HG03432 (cell line): Measurements from ENCODE around the gene MAP2.

ENCODE experiments used
- ATAC-seq: cut with Tn5 transposase; IDR thresholded peaks from one replicate; pipeline ENCODE4 v1.9.1; 2021; ENCODE audit warnings: mild to moderate bottlenecking, moderate library complexity; ENCODE audit not compliant: unreplicated experiment

MAP2 gene

DNA sequence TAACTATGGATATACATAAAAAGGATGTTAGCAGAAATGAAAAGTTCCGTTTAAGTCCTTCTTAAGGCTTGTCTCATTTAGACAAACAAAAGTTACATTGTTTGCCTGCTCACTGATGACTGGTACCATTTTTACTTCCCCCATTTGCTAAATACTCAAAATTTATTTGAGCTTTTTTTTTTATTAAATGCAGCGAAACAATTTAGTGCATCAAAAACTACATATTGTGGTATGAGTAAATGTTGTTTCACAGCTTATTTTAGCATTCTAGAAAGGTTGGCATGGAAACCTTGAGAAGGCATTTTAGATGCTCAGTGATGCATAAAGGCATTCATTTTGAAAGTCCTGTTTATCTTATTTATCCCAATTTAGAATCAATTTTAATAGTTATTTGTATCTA lies 100.0 kb downstream of the MAP2 start:
- ATAC-seq: peak; percentile 59

GRCh38 chr2:209525331-209525730 lies 101.5 kb downstream of the MAP2 start:
- ATAC-seq: no peak

DNA sequence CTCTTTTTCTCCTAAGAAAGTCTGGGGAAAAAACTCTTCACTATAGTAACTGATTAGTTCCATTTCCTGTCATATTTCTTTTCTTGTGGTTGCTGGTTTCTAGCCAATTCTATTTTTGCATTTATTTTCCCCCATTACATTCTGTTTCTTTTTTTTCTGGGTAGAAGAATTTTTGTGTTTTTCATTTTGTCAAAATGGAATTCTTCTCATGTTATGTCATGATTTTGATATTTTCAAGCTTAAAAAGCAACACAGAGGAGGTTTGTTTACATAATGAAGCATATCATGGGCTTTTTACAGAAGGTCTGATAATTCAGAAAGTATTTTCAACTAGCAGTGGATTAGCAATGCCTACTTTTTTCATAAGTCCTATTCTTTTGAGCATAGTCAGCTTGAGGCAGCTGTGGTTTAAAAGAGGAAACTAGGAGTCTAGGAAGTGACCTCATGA lies 102.0 kb downstream of the MAP2 start:
- ATAC-seq: peak; percentile 39

GRCh38 chr2:209526561-209526960 lies 102.7 kb downstream of the MAP2 start:
- peak; percentile 50 for ATAC-seq

DNA sequence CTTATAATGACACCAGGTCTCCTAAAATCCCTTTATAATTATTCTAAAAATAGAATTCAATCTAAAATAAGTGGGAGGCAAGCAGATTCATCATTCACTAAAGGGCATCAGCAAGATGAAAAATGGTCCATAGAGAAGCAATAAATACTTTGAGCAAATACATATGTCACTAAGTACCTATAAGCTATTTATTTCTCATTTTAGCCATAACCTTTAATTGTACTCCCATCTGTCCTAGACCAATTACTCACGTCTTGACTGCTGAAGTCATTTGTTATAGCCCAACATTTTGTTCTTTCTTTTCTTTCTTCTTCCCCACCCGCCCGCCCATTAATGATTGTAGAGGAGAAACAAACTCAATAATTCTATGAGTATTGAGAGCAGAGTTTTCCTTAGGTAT lies 105.7 kb downstream of the MAP2 start:
- ATAC-seq: no peak

DNA sequence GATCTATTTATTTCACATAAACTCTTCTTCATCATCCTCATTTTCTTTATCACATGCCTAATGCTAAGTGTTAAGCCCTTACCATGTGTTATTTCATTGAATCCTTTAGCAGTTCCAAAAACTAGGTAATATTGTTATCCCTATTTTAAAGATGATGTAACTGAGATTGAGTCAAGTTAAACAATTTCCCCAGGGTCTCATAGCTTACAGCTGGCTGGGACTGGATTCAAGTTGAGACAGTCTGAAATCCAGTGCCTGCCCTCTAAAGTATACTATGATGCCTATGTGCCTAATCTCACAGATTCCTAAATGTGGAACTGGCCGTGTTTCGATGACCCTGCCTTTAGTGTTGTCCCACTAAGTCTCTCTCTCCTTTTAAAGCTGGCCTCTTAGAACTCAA lies 108.5 kb downstream of the MAP2 start:
- ATAC-seq: no peak

DNA sequence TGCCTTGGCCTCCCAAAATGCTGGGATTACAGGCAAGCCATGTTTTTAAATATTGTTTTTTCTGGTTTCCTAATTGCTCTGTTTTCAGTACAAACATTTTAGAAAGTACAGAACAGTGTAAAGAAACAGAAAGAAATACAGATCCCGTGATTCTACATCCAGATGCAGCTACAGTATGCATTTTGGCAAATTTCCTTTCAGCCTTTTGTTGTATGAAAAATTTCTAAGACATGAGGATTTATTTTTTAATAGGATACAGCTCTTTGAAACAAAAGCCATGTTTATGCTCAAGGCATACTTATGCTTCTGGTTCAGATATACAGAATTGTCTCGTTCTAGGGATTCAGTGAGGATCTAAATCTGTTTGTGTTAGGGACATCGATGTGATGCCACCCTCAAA lies 109.5 kb downstream of the MAP2 start:
- no peak for ATAC-seq

GRCh38 chr2:209534228-209534627 lies 110.4 kb downstream of the MAP2 start:
- peak; percentile 69 for ATAC-seq

DNA sequence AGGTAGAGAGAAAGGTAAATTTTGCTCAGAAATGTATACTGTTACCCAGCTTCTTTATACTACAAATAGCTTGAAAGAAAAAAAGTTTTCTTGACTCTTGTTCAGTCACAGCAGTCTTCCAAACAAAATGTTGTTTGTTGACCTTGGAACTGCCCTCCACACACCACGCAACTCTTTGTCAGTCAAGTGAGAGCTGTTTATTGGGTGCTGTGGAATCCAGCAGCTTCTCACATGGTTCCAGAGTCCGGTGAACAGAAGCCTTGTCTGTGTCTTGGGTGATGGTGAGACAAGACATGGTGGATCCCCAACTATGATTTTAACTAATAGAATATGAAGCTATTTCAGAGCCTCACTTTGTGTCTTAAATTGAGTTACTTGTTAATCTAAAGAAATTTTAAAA lies 112.5 kb downstream of the MAP2 start:
- no peak for ATAC-seq

- no peak for ATAC-seq
Observed at GRCh38 chr2:209547726-209548125, 123.9 kb downstream of the MAP2 start.

- no peak for ATAC-seq
Observed at GRCh38 chr2:209549589-209549988, 125.7 kb downstream of the MAP2 start.

DNA sequence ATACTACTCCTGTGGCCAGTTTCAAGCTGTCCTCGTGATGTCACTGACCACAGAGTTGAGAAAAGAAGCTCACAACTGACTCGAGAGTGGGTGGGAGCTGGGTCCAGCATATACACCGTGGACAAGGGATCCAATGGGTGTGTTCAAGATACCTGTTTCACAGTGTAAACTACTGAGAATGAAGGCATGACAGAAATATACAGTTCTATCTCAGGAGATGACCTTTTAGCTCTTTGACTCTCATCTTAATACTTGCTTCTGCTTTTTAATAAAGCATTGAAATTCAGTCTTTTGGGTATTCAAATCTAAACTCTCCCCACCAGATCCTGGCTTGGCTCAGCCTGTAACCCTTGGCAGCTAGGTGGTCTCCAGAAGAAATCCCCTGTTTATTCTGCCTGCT lies 130.1 kb downstream of the MAP2 start:
- no peak for ATAC-seq

GRCh38 chr2:209556354-209556961 lies 132.6 kb downstream of the MAP2 start:
- peak; percentile 74 for ATAC-seq

DNA sequence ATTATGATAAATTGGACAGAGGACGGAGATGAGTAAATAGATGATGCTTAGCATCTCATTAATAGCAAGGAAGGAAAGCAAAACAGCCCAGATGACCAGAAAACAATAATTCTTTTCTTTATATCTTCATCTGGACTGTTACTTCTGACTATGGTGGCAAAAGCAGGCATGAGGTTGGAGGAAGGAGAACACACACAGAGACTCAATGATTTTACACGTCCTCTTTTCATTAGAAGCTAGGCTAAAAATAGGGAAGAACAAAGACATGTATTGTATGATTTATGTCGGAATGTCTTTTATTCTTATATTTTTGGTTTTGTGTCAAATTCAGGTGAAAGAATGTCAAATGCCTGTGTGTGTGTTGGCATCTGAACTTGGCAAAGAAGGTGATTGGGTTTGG lies 137.1 kb downstream of the MAP2 start:
- ATAC-seq: no peak

DNA sequence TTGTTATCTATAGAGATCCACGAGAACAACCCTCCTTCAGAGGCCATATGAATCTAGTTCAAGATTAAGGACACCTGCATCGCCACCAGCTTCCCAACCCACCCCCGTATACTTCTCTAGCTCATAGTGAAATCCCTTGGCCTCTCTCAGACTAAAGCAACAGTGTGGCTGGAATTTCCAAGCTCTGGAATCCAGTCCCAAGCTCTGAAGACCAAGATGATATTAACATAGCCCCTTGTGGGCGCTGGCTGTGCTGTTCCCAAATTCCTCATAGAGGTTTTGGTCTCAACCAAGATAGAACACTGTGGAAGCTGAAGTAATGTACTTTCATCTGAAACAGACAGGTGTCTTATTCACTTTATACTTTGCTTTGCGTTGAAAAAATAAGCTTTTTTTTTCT lies 139.6 kb downstream of the MAP2 start:
- no peak for ATAC-seq

- no peak for ATAC-seq
Observed at GRCh38 chr2:209564816-209565215, 141.0 kb downstream of the MAP2 start.

- ATAC-seq: no peak
Observed at GRCh38 chr2:209565896-209566582, 142.2 kb downstream of the MAP2 start.

DNA sequence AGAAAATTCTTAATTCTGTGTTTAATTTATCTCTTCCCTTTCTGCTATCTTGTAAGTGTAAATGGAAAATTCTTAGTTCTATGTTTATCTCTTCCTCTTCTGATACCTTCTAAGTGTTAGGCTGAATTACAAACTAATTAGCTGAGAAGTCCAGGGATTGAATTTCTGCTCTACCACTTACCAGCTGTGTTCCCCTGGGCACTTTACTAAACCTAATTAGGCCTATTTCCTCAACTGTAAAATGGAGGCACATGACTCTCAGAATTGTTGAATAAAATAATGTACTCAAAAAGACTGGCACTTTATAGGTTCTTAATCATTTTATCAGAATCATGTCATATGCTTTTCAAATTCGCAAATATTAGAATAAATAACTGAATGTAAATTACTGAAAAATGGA lies 146.3 kb downstream of the MAP2 start:
- ATAC-seq: no peak

DNA sequence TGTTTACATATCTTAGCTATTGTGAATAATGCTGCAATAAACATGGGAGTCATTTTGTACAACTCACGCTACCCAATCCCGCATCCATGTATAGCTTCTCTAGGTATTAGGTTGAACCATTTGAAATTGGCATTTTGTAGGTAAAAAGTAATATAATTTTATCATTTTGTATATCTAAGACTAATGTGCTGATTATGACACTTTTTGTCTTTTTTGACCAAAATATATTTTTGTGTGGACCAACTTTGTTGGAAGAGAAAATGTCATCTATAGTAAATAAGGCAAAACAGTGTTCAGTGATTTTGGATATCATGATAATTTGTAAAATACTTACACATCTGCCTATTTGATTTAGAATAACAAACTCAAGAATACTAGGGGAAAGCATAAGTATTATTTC lies 150.7 kb downstream of the MAP2 start:
- ATAC-seq: no peak

DNA sequence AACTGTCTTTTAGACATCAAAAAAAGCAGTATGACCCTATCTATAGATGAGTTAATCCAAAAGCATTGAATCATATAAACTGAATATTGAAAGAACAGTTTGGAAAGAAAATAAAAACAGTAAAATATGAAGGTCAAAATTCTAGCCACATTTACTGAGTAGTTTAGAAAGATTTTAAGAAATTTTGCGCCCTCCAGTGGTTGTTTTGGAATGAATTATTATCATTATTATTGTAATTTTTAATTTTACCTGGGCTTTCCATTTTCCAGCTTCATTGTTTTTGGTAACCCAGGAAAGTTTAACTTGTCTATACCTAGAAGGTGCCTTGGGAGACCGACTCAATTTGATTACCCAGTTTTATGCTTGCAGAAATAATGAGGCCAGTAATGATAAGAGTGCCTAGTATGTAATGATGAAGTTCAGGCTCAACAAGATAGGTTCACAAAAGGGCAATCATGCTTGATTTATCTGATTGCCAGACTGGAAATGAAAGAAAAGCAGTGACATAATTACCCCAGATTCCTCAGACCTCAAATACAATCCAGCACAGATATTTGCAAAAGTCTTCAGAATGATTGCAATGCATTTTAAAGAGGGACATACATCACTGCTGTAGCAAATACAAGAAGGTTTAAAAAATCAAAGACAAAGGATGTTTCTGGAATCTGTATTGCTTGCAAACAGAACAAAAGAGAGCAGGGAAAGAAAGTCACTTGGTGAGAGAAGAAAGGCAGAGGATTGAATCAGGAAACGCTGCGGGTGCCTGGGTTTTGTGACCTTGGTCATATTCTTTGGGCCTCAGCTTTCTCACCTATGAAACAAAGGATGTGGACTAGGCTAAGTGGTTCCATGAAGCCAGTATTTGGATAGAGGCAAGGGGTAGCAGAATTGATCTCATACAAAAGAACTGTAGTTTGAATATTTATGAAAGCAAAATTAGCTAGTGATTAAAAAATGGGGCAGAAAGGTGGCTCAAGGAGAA lies 153.8 kb downstream of the MAP2 start:
- ATAC-seq: no peak

GRCh38 chr2:209578394-209579001 lies 154.7 kb downstream of the MAP2 start:
- no peak for ATAC-seq
